ENCODE measurements around the gene CEACAM18. TPM values are rescaled to one million over a fixed set of nuclear protein-coding genes. Genes with fewer than 3 reads are reported as not detected.

The CEACAM18 gene
- polyA plus RNA-seq, 1 experiment: not detected

DNA sequence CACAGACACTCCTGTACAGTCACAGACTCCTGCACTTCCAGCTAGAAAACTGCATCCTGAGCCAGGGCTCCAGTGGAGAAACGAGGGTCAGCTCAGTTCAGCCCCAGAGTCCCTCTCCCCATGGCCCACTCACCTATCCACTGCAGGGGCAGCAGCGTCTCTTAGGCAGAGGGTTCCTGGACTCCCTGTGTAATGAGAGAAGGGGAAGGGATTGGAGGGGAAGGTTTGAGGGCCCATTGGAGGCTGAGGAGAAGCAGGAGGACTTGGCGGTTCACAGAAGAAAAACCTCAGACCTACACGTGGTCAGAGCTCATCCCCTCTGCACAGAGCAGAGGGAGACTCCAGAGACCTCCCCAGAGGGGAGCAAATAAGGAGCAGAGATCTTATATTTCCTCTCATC lies 9.2 kb upstream of the CEACAM18 start:
- Histone ChIP-seq H3K27me3 (ENCODE audit: control insufficient read depth, insufficient read depth, low read length) (no peaks in the 10 kb centered on the region), H3K36me3 (ENCODE audit: control insufficient read depth, insufficient read depth, low read length) (no peaks in the 10 kb centered on the region), H3K4me3 (ENCODE audit: low read depth, low read length) (no peak overlapping the region)
- ChIA-PET CTCF (interaction anchor here (0.8 to 1.4 kb wide), 2 partner anchors 14 to 188 kb away, joined by 3 to 4 read pairs; no protein-coding TSS in a partner anchor), POLR2A (no interaction called here)
- DNase-seq (ENCODE audit: low read depth): no peak
- TF ChIP-seq CTCF (IDR thresholded peaks at IDR 0.05; ENCODE audit: insufficient read depth, low read depth, low read length): no peak

DNA sequence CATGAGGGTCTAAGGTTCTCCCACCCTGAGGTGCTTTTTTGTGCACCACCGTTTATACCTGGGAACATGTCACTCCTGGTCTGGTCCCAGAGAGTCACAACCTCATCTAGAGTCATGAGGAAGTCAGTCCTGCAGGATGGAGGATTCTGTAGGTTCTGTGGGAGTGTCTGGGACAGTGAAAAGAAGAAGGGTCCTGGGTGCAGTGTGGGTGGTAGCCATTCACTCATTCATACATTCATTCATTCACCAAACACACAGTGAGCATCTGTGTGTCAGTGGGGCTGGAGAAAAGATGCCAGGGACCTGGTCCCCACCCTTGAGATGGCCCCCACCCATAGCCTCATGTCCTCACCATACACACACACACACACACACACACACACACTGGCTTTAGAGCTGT lies 8.7 kb upstream of the CEACAM18 start:
- no peak for DNase-seq (ENCODE audit: low read depth)
- Histone ChIP-seq H3K4me3 (ENCODE audit: low read depth, low read length) (no peak overlapping the region), H3K27me3 (ENCODE audit: control insufficient read depth, insufficient read depth, low read length) (no peaks in the 10 kb centered on the region), H3K36me3 (ENCODE audit: control insufficient read depth, insufficient read depth, low read length) (no peaks in the 10 kb centered on the region)
- POLR2A ChIA-PET: no interaction called here
- CTCF ChIA-PET: interaction anchor here (1.4 kb wide), 1 partner anchor 187 kb away, joined by 4 read pairs; no protein-coding TSS in a partner anchor
- TF ChIP-seq CTCF (IDR thresholded peaks at IDR 0.05; ENCODE audit: insufficient read depth, low read depth, low read length): no peak

- no peaks in the 10 kb centered on the region for H3K27me3 ChIP-seq (ENCODE audit: control insufficient read depth, insufficient read depth, low read length)
- POLR2A ChIA-PET: no interaction called here
- H3K36me3 ChIP-seq (ENCODE audit: control insufficient read depth, insufficient read depth, low read length): no peaks in the 10 kb centered on the region
- DNase-seq (ENCODE audit: low read depth): no peak
- H3K4me3 ChIP-seq (ENCODE audit: low read depth, low read length): no peak overlapping the region
- CTCF ChIA-PET: interaction anchor here (0.8 to 3.7 kb wide), 7 partner anchors 8 to 310 kb away, joined by 3 to 55 read pairs (median 4); no protein-coding TSS in a partner anchor
- TF ChIP-seq CTCF (IDR thresholded peaks at IDR 0.05; ENCODE audit: insufficient read depth, low read depth, low read length): no peak
Observed at GRCh38 chr19:51470966-51471365, 7.4 kb upstream of the CEACAM18 start.

GRCh38 chr19:51471527-51471926 lies 6.8 kb upstream of the CEACAM18 start:
- no peaks in the 10 kb centered on the region for H3K36me3 ChIP-seq (ENCODE audit: control insufficient read depth, insufficient read depth, low read length)
- no peak for DNase-seq (ENCODE audit: low read depth)
- H3K4me3 ChIP-seq (ENCODE audit: low read depth, low read length): no peak overlapping the region
- H3K27me3 ChIP-seq (ENCODE audit: control insufficient read depth, insufficient read depth, low read length): no peaks in the 10 kb centered on the region
- ChIA-PET POLR2A (no interaction called here), CTCF (interaction anchor here (0.6 to 3.7 kb wide), 10 partner anchors 9 to 309 kb away, joined by 3 to 55 read pairs (median 4); no protein-coding TSS in a partner anchor)
- TF ChIP-seq CTCF (IDR thresholded peaks at IDR 0.05; ENCODE audit: insufficient read depth, low read depth, low read length): no peak

DNA sequence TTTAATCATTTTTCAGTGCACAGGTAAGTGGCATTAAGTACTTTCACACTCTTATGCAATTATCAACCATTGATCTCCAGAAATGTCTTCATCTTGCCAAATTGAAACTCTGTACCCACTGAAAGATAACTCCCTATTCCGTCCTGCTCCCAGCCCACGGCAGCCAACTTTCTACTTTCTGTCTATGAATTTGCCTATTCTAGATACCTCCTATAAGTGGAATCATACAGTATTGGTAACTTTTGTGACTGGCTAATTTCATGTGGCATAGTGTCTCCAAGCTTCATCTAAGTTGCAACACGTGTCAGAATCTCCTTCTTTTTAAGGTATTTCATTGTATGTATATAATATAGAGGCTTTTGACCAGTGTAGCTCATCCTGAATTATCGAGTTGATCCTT lies 5.7 kb upstream of the CEACAM18 start:
- ChIA-PET CTCF (interaction anchor here (0.6 to 3.7 kb wide), 23 partner anchors 9 to 305 kb away, joined by 3 to 55 read pairs (median 3); no protein-coding TSS in a partner anchor), POLR2A (no interaction called here)
- H3K27me3 ChIP-seq (ENCODE audit: control insufficient read depth, insufficient read depth, low read length): no peaks in the 10 kb centered on the region
- no peak for DNase-seq (ENCODE audit: low read depth)
- no peaks in the 10 kb centered on the region for H3K36me3 ChIP-seq (ENCODE audit: control insufficient read depth, insufficient read depth, low read length)
- H3K4me3 ChIP-seq (ENCODE audit: low read depth, low read length): no peak overlapping the region
- TF ChIP-seq CTCF (IDR thresholded peaks at IDR 0.05; ENCODE audit: insufficient read depth, low read depth, low read length): no peak
